ENCODE measurements around the gene KIF20A.
A peak's percentile ranks its signal among the peaks of the same experiment; 100 is the strongest.
"Not testable (repeated sequence)": the region's sequence is repeated elsewhere in the genome, so short reads cannot be mapped to it uniquely, and the experiment has no call there.

Gene KIF20A

DNA sequence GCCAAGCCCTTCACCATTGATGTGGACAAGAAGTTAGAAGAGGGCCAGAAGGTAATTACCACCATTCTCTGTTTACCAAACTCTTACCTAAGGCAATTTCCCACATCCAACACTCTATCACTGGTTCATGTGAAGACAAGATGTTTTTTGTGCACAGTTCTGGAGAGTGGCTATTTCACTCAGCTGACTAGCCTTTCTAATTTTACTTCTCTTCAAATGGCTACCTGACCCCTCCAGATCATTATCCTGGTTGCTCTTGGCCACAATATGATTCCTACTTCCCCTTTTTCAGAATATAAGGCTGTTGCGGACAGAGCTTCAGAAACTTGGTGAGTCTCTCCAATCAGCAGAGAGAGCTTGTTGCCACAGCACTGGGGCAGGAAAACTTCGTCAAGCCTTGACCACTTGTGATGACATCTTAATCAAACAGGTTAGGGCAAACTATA, 7.1 kb downstream of the KIF20A start:
- DNase-seq (ENCODE audit: low read depth) = no peak

DNA sequence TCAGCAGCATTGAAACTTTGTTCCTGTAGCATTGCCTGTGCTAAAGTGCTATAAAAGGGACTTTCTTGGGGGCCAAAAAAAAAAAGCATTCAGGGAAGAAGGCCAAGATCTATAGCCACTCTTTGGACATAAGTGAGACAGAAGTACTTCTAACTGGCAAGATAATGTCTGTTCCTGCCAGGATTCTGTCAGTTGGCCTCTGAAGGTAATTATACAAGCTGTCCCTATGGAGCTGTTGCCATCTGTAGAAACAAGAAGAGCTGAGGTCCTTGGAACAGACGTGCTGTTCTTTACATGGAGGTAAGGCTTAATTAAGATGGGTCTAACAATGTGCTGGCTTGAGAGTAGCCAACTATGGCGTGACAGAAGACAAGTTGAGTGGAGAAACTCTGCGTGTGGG, 9.7 kb downstream of the KIF20A start:
- DNase-seq (ENCODE audit: low read depth) = no peak

DNA sequence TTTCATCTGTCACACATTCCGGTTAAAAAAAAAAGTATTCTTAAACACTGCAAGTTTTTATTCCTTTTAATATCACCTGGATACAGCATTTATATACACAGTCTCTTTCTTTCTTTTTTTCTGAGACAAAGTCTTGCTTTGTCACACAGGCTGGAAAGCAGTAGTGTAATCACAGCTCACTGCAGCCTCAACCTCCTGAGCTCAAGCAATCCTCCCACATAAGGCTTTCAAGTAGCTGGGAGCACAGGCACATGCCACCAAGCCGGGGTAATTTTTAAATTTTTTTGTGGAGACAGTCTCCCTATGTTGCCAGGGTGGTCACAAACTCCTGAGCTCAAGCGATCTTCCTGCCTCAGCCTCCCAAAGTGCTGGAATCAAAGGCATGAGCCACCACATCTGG, 13.9 kb downstream of the KIF20A start:
- no peak for DNase-seq (ENCODE audit: low read depth)

DNA sequence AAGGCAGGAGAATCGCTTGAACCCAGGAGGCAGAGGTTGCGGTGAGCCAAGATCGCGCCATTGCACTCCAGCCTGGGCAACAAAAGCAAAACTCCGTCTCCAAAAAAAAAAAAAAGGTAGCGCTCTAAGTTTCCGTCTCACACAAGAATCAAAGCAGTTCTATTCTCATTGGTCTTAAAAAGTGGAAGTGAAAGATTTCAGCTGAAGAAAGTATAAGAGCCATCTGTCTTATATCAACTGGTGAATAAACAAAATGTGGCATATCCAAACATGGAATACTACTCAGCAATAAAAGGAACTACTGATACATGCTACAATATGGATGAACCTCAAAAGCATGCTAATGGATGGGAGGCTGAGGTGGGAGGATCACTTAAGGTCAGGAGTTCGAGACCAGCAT, 14.9 kb downstream of the KIF20A start:
- not testable (repeated sequence) for DNase-seq (ENCODE audit: low read depth)

DNA sequence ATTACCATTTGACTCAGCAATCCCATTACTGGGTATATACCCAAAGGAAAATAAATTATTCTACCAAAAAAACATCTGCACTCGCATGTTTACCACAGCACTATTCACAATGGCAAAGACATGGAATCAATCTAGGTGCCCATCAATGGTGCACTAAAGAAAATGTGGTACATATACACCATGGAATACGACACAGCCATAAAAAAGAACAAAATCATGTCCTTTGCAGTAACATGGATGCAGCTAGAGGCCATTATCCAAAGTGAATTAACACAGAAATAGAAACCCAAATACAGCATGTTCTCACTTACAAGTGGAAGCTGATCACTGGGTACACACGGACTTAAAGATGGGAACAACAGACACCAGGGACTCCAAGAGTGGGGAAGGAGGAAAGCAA, 32.1 kb downstream of the KIF20A start:
- DNase-seq (ENCODE audit: low read depth) = no peak

DNA sequence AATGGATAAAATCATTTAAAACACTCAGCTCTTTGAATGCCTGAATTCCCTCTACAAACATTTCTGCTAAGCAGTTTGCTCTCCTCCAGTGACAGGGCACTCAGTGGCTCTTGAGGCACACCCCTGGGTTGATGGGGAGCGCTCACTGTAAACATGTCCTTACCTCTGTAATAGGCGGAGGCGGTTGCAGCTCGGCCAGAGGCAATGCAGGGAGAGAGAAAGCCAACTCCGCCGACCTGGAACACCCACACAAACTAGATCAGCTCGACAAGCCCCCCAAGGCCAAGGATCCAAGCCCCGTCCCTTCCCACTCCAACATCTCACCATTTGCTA, 33.9 kb downstream of the KIF20A start:
- DNase-seq (ENCODE audit: low read depth) = no peak

DNA sequence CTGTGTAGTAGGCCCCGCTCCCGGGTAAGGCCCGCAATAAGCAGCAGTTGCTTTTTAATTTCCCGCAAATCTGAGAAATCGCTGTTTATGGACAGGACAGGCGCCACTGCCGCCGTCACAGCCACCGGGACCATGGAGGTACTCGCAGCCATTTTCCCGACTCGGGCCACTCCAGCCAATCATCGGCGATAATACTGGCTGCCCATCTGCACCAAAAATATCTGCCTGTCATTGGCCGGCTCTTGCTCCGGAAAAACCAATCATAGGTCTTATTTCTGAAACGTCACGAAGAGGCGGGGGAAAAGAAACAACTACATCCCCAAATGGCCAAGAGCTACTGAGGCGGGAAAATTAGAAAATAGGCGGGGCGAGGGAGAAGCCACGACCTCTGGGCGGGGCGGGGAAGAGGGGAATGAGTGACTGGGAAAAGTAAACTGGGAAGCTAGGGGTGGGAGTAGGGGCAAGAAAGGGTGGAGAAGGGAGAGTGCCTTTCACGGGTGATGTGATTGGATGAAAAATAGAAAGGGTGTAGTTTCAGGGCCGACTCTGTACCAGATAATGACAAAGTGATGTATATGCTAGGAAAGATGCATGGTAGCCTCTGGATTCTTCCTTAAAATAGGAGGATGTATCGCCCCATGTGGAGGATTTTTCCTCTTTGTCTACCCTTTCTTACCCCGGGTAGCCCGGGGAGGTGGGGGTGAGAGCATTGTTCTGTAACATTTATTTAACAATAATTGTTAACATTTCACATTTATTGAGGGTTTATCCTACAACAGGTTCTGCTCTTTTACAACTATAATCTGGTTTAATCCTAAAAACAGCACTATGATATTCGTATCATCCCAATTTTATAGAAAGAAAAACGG, 34.5 kb downstream of the KIF20A start, which contains the start of gene CDC23:
TSS of gene CDC23 (minus strand) at position 163 of the 869 bp plus-strand sequence. CDS start at position 152, 11 bp downstream.
- DNase-seq (ENCODE audit: low read depth) = peak; percentile 77

DNA sequence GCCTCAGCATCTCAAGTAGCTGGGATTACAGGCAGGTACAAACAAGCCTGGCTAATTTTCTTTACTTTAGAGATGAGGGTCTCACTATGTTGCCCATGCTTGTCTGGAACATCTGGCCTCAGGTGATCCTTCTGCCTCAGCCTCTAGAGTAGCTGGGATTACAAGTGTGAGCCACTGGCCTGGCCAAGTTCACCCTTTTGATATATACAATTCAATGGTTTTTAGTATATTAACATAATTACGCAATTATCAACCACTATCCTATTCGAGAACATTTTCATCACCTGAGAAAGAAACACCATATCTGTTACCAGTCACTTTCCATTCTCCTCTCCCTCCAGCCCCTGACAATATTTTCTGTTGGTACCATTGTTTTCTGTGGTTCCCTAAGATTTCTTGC, 37.9 kb downstream of the KIF20A start:
- no peak for DNase-seq (ENCODE audit: low read depth)

DNA sequence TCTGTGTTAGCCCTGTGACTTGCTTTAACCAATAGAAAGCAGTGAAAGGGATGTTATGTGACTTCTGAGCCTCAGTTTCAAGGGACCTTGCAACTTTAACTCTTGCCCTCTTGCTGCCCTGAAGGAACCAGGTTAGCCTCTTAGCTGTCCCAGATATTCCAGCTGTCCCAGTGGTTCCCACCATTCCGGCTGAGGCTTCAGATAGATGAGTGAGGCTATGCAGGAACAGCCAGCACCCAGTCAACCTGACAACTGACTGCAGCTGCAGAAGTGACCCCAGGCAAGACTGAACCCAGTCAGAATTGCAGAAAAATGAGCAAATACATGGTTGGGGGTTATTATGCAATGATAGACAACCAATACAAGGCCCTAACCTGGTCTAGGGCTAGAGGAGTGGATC, 44.6 kb downstream of the KIF20A start:
- DNase-seq (ENCODE audit: low read depth) = no peak

DNA sequence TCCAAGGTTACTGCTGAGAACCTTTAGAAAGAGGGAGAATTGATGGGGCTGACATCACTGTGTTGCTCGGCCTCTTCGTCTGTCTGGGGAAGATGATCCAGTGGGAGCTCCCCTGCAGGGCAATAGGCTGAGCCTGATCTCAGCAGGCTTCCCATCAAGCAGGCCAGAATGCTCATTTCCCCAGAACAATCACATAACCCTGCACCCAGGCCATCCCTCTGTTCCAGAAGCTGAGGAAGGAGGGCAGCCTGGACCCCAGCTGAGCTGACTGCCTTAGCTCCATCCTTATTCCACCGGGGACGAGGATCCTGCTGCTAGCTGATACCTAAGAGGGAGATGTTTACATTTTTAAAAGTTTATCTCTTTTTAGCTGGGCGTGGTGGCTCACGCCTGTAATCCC, 45.8 kb downstream of the KIF20A start:
- no peak for DNase-seq (ENCODE audit: low read depth)

DNA sequence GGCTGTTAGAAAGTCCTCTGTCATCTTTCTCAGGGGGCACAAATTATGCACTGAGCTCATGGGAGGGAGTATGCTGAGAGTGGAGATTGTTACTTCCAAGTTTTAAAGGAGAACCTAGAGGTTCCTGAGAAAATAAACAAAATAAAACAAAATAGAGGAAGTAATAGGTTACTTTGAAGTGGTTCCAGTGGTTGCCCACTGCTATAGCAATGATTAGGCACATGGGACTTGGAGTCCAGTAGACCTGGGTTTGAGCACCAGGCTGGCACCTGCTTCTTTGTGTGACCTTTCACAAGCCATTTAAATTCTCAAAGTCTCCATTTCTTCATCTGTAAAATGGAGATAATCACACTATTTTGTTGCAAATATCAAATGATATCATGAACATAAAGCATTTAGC, 48.0 kb downstream of the KIF20A start:
- no peak for DNase-seq (ENCODE audit: low read depth)

DNA sequence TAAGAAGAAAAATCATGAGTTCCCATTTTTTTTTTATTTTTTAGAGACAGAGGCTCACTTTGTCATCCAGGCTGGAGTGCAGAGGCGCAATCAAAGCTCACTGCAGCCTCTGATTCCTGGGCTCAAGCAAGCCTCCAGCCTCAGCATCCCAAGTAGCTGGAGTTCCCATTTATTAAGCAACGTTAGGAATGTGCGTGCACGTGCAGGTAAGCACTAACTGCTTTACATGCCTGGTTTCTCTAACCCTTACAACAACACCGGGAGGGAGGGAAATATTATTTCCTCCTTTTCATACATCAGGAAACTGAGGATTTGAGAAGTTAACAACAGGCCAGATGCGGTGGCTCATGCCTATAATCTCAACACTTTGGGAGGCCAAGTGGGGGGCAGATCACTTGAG, 50.5 kb downstream of the KIF20A start:
- DNase-seq (ENCODE audit: low read depth) = no peak

DNA sequence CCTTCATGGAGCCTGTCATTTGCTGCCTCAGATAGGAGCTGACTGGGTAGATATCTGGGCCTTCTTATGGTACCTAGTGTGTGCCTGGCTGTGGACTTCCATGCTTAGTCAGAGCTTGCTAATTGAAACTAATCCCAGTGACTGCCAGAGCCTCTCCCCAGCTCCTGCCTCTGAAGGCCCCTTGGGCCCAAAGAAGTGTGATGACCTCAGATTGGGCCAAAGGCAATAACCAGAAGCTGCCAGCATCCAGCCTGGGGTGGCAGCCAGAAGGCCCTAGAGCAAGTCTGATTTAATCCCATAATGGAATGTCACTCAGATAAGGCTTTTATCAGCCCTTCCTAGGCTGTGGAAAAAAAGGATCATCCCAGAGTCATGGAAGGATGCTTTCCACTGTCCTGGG, 51.3 kb downstream of the KIF20A start:
- no peak for DNase-seq (ENCODE audit: low read depth)

DNA sequence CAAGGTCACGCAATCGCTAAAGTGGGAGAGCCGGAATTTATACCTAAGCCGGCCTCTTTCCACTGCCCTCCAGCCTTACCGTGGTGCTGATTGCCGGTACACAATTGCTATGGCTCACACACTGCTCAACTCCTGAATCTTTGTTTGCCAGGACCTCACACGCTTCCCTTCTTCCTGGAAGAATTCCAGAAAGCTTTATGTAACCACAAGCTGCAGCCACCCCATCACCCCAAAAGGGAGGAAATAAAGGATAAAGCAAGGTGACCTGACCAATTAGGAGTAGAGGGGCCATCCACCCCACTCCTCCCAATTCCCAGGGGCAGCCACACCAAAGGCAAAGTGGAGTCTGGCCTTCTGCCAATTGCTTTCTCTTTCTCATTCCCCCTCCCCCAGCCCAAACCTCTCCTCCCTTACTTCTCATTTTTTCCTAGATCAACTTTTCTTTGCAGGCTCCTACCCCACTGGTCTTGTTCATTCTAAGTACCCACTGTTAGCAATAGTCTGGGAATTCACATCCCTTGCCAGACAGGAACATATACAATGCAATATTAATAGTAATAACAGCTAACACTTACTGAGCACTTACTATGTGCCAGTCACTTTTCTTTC, 52.2 kb downstream of the KIF20A start:
- DNase-seq (ENCODE audit: low read depth) = no peak

DNA sequence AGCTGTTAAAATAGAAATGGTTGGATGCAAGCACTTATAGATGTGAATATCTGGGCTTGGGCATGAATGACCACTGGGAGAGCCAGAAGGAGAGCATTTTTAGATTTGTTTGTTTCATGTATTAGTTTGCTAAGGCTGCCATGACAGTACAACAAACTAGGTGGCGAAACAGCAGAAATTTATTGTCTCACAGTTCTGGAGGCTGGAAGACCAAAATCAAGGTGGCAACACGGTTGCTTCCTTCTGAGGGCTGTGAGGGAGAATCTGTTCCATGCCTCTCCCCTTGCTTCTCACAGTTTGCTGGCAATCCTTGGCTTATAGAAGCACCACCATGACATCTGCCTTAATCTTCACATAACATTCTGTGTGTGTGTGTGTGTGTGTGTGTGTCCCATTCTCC, 54.4 kb downstream of the KIF20A start:
- no peak for DNase-seq (ENCODE audit: low read depth)

DNA sequence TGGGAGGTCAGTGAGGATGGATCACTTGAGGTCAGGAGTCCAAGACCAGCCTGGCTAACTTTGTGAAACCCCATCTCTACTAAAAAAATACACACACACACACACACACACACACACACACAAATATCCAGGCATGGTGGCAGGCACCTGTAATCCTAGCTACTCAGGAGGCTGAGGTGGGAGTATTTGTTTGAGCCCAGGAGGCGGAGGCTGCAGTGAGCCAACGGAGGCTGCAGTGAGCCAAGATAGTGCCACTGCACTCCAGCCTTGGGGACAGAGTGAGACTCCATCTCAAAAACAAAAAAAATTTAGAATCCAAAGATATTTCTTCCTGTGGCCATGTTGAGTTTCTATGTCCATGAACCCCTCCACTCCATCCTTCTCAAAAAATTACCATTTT, 55.7 kb downstream of the KIF20A start:
- DNase-seq (ENCODE audit: low read depth) = no peak
